HCT116 (cell line): ENCODE results near the gene PLEKHG3. TPM values are rescaled to one million over a fixed set of nuclear protein-coding genes. Genes with fewer than 3 reads are reported as not detected.

Source experiments
- ATAC-seq: fragments of 200-7000 bp; cut with Tn5 transposase; 2 replicates; pipeline ENCODE4 v1.9.1; 2020; ENCODE audit warnings: mild to moderate bottlenecking, moderate library complexity
- BruUV-seq: library from RNA; stranded (reverse); fragments of 400-500 nt; replicated peaks from 2 replicates; lab custom pipeline; 2021; lab: Mats Ljungman, UMichigan
- CTCF ChIA-PET: fragments of 300-600 bp; sonication (Branson Sonifier 250); formaldehyde crosslinking; loops from one replicate; lab custom pipeline; 2021; ENCODE audit warnings: antibody characterized with exemption; lab: Charles Lee
- POLR2A ChIA-PET: fragments of 300-600, 350-600 bp; sonication (Branson Sonifier 250); formaldehyde crosslinking; loops from one replicate; lab custom pipeline; 2021; ENCODE audit warnings: antibody characterized with exemption; lab: Charles Lee
- RAD21 ChIA-PET, 2 experiments: fragments of 300-600 bp; sonication (Branson Sonifier 250); formaldehyde crosslinking; loops; one replicate each; lab custom pipeline; 2023; ENCODE audit warnings: low total read pairs in 2 of 2; ENCODE audit not compliant: uncharacterized antibody in 2 of 2, unreplicated experiment in 2 of 2, low non-redundant PET in 1 of 2; lab: Charles Lee
- DNase-seq: peaks from one replicate; pipeline ENCODE4 v3.0.0-alpha.2; 2010; ENCODE audit warnings: low read depth, low spot score
- H2AFZ ChIP-seq: fragments of 200-600 bp; shearing (Covaris generic), sonication (generic); 2 replicates; pipeline ENCODE4 v1.6.1; 2017; ENCODE audit warnings: low read depth, mixed run types, mixed read lengths, antibody characterized with exemption, low read length; ENCODE audit not compliant: poor library complexity, severe bottlenecking
- H3K27ac ChIP-seq: 2 replicates; pipeline ENCODE4 v1.5.1; 2012; ENCODE audit warnings: low read depth, low read length
- H3K27me3 ChIP-seq: fragments of 200-600 bp; sonication (generic); 2 replicates; pipeline ENCODE4 v1.6.1; 2016; ENCODE audit warnings: mixed run types, low read length, mixed read lengths; ENCODE audit not compliant: insufficient read depth
- H3K36me3 ChIP-seq, 2 experiments: fragments of 200-500 bp in 1 of 2; fragments of 200-600 bp in 1 of 2; sonication (Bioruptor generic) in 1 of 2; sonication (generic) in 1 of 2; 2 replicates each; pipeline versions ENCODE4 v1.5.1 to v1.6.1; 2014 to 2016; ENCODE audit warnings: low read length in 2 of 2, inconsistent platforms in 1 of 2, mixed read lengths in 1 of 2, mixed run types in 1 of 2; ENCODE audit not compliant: insufficient read depth in 2 of 2, control insufficient read depth in 1 of 2
- H3K4me1 ChIP-seq, 2 experiments: fragments of 200-600 bp in 1 of 2; sonication (generic) in 1 of 2; 2 replicates each; pipeline versions ENCODE4 v1.5.1 to v1.6.1; 2012 to 2017; ENCODE audit warnings: low read length in 2 of 2, inconsistent platforms in 1 of 2, mild to moderate bottlenecking in 1 of 2, mixed read lengths in 1 of 2, mixed run types in 1 of 2, moderate library complexity in 1 of 2; ENCODE audit not compliant: insufficient read depth in 2 of 2, control insufficient read depth in 1 of 2
- H3K4me2 ChIP-seq: fragments of 200-600 bp; sonication (generic); 2 replicates; pipeline ENCODE4 v1.6.1; 2017; ENCODE audit warnings: mixed run types, low read length, mixed read lengths
- H3K4me3 ChIP-seq, 2 experiments: fragments of 200-600 bp in 1 of 2; sonication (generic) in 1 of 2; replicated peaks in 1 of 2; 2 replicates each; pipeline ENCODE4 v1.5.1; 2011 to 2016; ENCODE audit warnings: low read length in 2 of 2, control low read depth in 1 of 2, low read depth in 1 of 2, mild to moderate bottlenecking in 1 of 2, mixed read lengths in 1 of 2, mixed run types in 1 of 2
- H3K79me2 ChIP-seq: fragments of 200-600 bp; sonication (generic); 2 replicates; pipeline ENCODE4 v1.6.1; 2017; ENCODE audit warnings: mild to moderate bottlenecking, mixed run types, low read length, moderate library complexity, mixed read lengths; ENCODE audit not compliant: insufficient read depth
- H3K9ac ChIP-seq: fragments of 200-600 bp; sonication (generic); 2 replicates; pipeline ENCODE4 v1.6.1; 2016; ENCODE audit warnings: low read length, mixed read lengths
- H3K9me2 ChIP-seq: fragments of 200-600 bp; sonication (generic), shearing (Covaris generic); 2 replicates; pipeline ENCODE4 v1.6.1; 2017; ENCODE audit warnings: mixed run types, mild to moderate bottlenecking, moderate library complexity; ENCODE audit not compliant: insufficient read depth
- H3K9me3 ChIP-seq, 2 experiments: fragments of 200-500 bp in 1 of 2; fragments of 200-600 bp in 1 of 2; sonication (Bioruptor generic) in 1 of 2; sonication (generic) in 1 of 2; 2 replicates each; pipeline ENCODE4 v1.6.1; 2014 to 2017; ENCODE audit warnings: low read length in 2 of 2, mixed read lengths in 2 of 2, inconsistent platforms in 1 of 2, low read depth in 1 of 2, mild to moderate bottlenecking in 1 of 2, mixed run types in 1 of 2, moderate library complexity in 1 of 2; ENCODE audit not compliant: control insufficient read depth in 1 of 2, insufficient read depth in 1 of 2
- H4K20me1 ChIP-seq: fragments of 200-600 bp; sonication (generic), shearing (Covaris generic); 2 replicates; pipeline ENCODE4 v1.6.1; 2017; ENCODE audit warnings: mixed run types, mild to moderate bottlenecking, moderate library complexity; ENCODE audit not compliant: insufficient read depth
- ATF3 ChIP-seq: IDR thresholded peaks from 2 replicates; pipeline ENCODE4 v1.6.1; 2012
- CEBPB ChIP-seq: IDR thresholded peaks from 2 replicates; pipeline ENCODE4 v1.6.1; 2012; ENCODE audit warnings: low read depth
- ELF1 ChIP-seq: IDR thresholded peaks from 2 replicates; pipeline ENCODE4 v1.6.1; 2012; ENCODE audit warnings: low read depth, borderline replicate concordance
- EZH2 ChIP-seq: fragments of 200-600 bp; sonication (generic); IDR thresholded peaks from 2 replicates; pipeline ENCODE4 v1.6.1; 2017; ENCODE audit warnings: antibody characterized with exemption, mixed run types
- MAX ChIP-seq: IDR thresholded peaks from 2 replicates; pipeline ENCODE4 v1.6.1; 2012
- POLR2A ChIP-seq: IDR thresholded peaks from 2 replicates; pipeline ENCODE4 v1.7.0; 2011; ENCODE audit warnings: borderline replicate concordance; ENCODE audit not compliant: insufficient read depth, insufficient read length; ENCODE audit errors: extremely low read depth
- POLR2AphosphoS5 ChIP-seq: IDR thresholded peaks from 2 replicates; pipeline ENCODE4 v1.6.1; 2011; ENCODE audit warnings: mild to moderate bottlenecking, low read depth, low read length, moderate library complexity
- RAD21 ChIP-seq: IDR thresholded peaks from 2 replicates; pipeline ENCODE4 v1.6.1; 2012; ENCODE audit warnings: low read depth, mild to moderate bottlenecking
- SIN3A ChIP-seq: IDR thresholded peaks from 2 replicates; pipeline ENCODE4 v1.6.1; 2012; ENCODE audit warnings: low read depth
- SP1 ChIP-seq: IDR thresholded peaks from 2 replicates; pipeline ENCODE4 v1.6.1; 2012; ENCODE audit warnings: low read depth
- ZBTB33 ChIP-seq: IDR thresholded peaks from 2 replicates; pipeline ENCODE4 v1.6.1; 2011; ENCODE audit warnings: mild to moderate bottlenecking, low read length, moderate library complexity; ENCODE audit not compliant: insufficient replicate concordance; ENCODE audit errors: extremely low read depth
- ZNF274 ChIP-seq: fragments of 200-500 bp; sonication (Bioruptor generic); IDR thresholded peaks from 2 replicates; pipeline ENCODE4 v1.6.1; 2014; ENCODE audit warnings: mild to moderate bottlenecking, low read depth, low read length, inconsistent platforms
- intact Hi-C: fragments of 100-400 bp; cut with micrococcal nuclease; formaldehyde crosslinking; loops from 2 replicates; pipeline ENCODE4 v1.10.0; 2022
- total RNA-seq: library from RNA; stranded (reverse); gene quantifications from one replicate; pipeline ENCODE4 v1.2.1, GENCODE V29; 2021; ENCODE audit not compliant: unreplicated experiment

PLEKHG3 gene
- total RNA-seq, 1 experiment from 2014 or later: 55.6 TPM

GRCh38 chr14:64713677-64714076 lies 9.5 kb downstream of the PLEKHG3 start:
- ChIA-PET RAD21 (no interaction called here), POLR2A (no interaction called here), CTCF (interaction anchor here (1.1 kb wide), 1 partner anchor 86 kb away, joined by 3 read pairs; no protein-coding TSS in a partner anchor)
- H3K4me1 ChIP-seq: peaks cover 48 to 55% of the 10 kb centered on the region in 2 experiments
- peaks cover 0 to 3% of the 10 kb centered on the region in 2 experiments; a peak in 1 of 4 replicates for H3K36me3 ChIP-seq
- DNase-seq (no peak), ATAC-seq (no peak)
- H3K27me3 ChIP-seq: no peaks in the 10 kb centered on the region
- H3K27ac ChIP-seq: no peak overlapping the region
- H4K20me1 ChIP-seq: no peaks in the 10 kb centered on the region
- H3K9me2 ChIP-seq: no peaks in the 10 kb centered on the region
- H3K4me3 ChIP-seq: no peak overlapping the region
- H3K79me2 ChIP-seq: peaks cover 97% of the 10 kb centered on the region
- intact Hi-C loops: no loop called here
- H3K9me3 ChIP-seq: no peaks in the 10 kb centered on the region
- no peak for TF ChIP-seq SIN3A
- no peak for TF ChIP-seq ATF3
- no peak for TF ChIP-seq ELF1
- TF ChIP-seq ZNF274: no peak
- no peak for TF ChIP-seq CEBPB
- TF ChIP-seq SP1: no peak
- TF ChIP-seq MAX: no peak
- no peak for TF ChIP-seq POLR2A
- H2AFZ ChIP-seq: no peak overlapping the region
- H3K4me2 ChIP-seq: no peak overlapping the region
- H3K9ac ChIP-seq: no peak overlapping the region
- BruUV-seq: no TSS peak

- no peak overlapping the region for H3K27ac ChIP-seq
- intact Hi-C loops: no loop called here
These were observed 10.3 kb downstream of the PLEKHG3 start for GRCh38 chr14:64714432-64715025.

More at GRCh38 chr14:64714432-64715025, 10.3 kb downstream of the PLEKHG3 start:
- DNase-seq (no peak), ATAC-seq (no peak)
- Histone ChIP-seq H4K20me1 (no peaks in the 10 kb centered on the region), H3K36me3 (peaks cover 0 to 3% of the 10 kb centered on the region in 2 experiments; a peak in 1 of 4 replicates), H3K27me3 (no peaks in the 10 kb centered on the region), H3K4me3 (no peak overlapping the region), H3K9me2 (no peaks in the 10 kb centered on the region), H3K9me3 (no peaks in the 10 kb centered on the region), H2AFZ (no peak overlapping the region), H3K9ac (no peak overlapping the region), H3K79me2 (peaks cover 97% of the 10 kb centered on the region), H3K4me2 (no peak overlapping the region), H3K4me1 (peaks cover 50 to 56% of the 10 kb centered on the region in 2 experiments)
- no TSS peak for BruUV-seq
- TF ChIP-seq SIN3A (no peak), MAX (no peak), POLR2A (no peak), RAD21 (no peak), ZBTB33 (no peak), POLR2AphosphoS5 (no peak), EZH2 (no peak)
- CTCF ChIA-PET: interaction anchor here (1.1 kb wide), 1 partner anchor 85 kb away, joined by 3 read pairs; no protein-coding TSS in a partner anchor
- RAD21 ChIA-PET: no interaction called here
- POLR2A ChIA-PET: no interaction called here
